ENCODE results near the gene GRAMD4. TPM values are rescaled to one million over a fixed set of nuclear protein-coding genes. Genes with fewer than 3 reads are reported as not detected.

The GRAMD4 gene
- total and polyA plus RNA-seq, 2 donors (not counting 1 experiment from before 2014, with no cell fraction given), result 17.0 to 88.1 TPM

DNA sequence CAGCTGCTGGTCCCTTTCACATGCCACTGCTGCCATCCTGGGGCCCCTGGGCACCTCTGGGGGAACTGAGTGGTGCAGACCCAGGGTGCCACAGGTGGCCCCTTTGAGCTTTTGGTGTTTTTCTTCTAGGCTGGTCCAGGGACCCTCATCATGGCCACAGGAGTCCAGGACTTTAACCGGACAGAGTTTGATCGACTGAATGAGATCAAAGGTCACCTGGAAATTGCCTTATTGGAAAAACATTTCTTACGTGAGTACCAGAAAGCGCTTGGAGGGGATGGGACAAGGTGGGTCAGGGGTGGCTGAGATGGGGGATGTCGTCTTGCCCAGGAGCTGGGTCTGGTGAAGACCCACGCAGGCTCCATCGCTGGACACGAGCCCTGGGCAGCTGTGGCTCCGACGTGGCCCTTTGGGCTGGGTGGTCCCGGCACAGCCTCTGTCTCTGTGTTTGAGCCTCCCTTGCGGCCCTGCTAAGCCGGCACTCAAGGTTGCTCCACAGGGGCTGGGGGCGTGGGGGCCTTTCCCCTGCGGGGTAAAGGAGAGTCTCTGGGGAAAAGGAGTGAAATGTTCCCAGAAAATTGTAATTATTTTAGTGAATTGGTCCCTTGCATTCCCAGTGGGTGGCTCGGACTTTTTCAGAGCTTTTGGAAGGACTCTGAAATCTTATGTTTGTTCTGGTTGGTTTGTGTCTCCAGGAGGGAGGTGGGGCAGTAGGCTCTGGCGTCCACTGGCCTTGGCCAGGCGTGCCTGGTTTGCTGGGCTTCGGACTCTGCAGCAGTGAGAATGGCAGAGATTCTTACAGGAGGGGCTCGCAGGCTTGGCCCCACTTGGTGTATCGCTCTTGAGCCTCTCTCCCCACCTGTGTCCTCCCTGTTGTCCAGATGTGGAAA lies 17.8 kb downstream of the GRAMD4 start:
- Mint-ChIP-seq H3K4me3 (no peak overlapping the region), H3K9me3 (ENCODE audit: insufficient read depth) (no peaks in the 10 kb centered on the region), H3K27me3 (no peaks in the 10 kb centered on the region), H3K27ac (no peak overlapping the region), H3K4me1 (peaks cover 10% of the 10 kb centered on the region)
- Histone ChIP-seq H2AFZ (ENCODE audit: insufficient read depth, low read depth, low read length, poor library complexity, severe bottlenecking) (no peak overlapping the region), H3K9me3 (ENCODE audit: control extremely low read depth in 1 of 3, control insufficient read depth in 2 of 3, insufficient read depth in 1 of 3, low read length in 2 of 3) (no peaks in the 10 kb centered on the region), H3K27ac (ENCODE audit: low read length in 2 of 2) (no peak overlapping the region), H3K4me1 (ENCODE audit: control insufficient read depth in 2 of 2, insufficient read depth in 2 of 2, low read length in 2 of 2) (no peaks in the 10 kb centered on the region), H3K4me3 (ENCODE audit: control extremely low read depth in 1 of 5, extremely low read depth in 1 of 5, insufficient read depth in 1 of 5, low read depth in 2 of 5, low read length in 4 of 5) (no peak overlapping the region), H3K79me2 (ENCODE audit: control insufficient read depth, insufficient read depth, low read length) (peaks cover 39% of the 10 kb centered on the region), H3K9ac (ENCODE audit: low read length) (no peak overlapping the region), H3K36me3 (replicated peaks in 1 of 2; ENCODE audit: control extremely low read depth in 1 of 2, control insufficient read depth in 1 of 2, extremely low read depth in 1 of 2, insufficient read depth in 2 of 2, low read length in 1 of 2) (peaks cover 0 to 16% of the 10 kb centered on the region in 2 experiments), H3K27me3 (replicated peaks in 1 of 4; ENCODE audit: control extremely low read depth in 1 of 4, control insufficient read depth in 3 of 4, insufficient read depth in 4 of 4, low read length in 3 of 4) (no peaks in the 10 kb centered on the region), H4K20me1 (ENCODE audit: control insufficient read depth, insufficient read depth, low read length, poor library complexity, severe bottlenecking) (peaks cover 59% of the 10 kb centered on the region), H3K4me2 (replicated peaks; ENCODE audit: low read depth, low read length, poor library complexity, severe bottlenecking) (no peak overlapping the region)
- DNase-seq, result no peak
- WGBS (ENCODE audit: insufficient coverage), result 96% methylated on average over 19 of the region's 21 CpGs
- ChIA-PET POLR2A (no interaction called here), CTCF (interaction anchor here (0.9 to 1.3 kb wide), 2 partner anchors 74 to 125 kb away, joined by 3 to 4 read pairs; partner anchors contain the start of gene TBC1D22A)
- no peak for TF ChIP-seq EZH2 (IDR thresholded peaks at IDR 0.05; ENCODE audit: borderline replicate concordance, insufficient read depth, low read depth, low read length, poor library complexity, severe bottlenecking)
- TF ChIP-seq CTCF (IDR thresholded peaks at IDR 0.05), result no peak
- no peak for ATAC-seq (ENCODE audit: low read depth)
- intact Hi-C loops (cut with micrococcal nuclease), result no loop called here

All from B cell (primary cell).